GM19035 (cell line): Measurements from ENCODE around the gene NEU1.
"Not testable (repeated sequence)": the region's sequence is repeated elsewhere in the genome, so short reads cannot be mapped to it uniquely, and the experiment has no call there.

Source experiments
- ATAC-seq: cut with Tn5 transposase; IDR thresholded peaks from one replicate; pipeline ENCODE4 v1.9.1; 2021; ENCODE audit not compliant: unreplicated experiment

The NEU1 gene

DNA sequence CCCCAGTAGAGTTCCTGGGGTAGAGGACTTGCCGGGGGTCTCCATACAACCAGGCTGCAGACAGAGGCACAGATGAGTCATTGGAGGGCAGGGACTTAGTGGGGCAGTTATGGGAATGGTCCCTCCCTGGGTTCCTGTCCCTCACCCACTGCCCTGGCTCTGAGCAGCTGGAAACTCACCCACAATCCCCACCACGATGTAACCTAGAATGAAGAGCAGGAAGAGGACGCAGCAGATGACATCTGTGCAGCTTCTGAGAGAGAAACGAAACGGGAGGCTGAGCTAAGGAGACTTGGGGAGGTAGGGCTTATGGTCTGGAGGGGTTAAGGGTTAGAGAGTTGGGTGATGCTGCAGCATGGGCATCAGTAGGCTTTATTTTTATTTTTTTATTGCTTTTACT, 13.3 kb upstream of the NEU1 start:
- ATAC-seq = no peak

DNA sequence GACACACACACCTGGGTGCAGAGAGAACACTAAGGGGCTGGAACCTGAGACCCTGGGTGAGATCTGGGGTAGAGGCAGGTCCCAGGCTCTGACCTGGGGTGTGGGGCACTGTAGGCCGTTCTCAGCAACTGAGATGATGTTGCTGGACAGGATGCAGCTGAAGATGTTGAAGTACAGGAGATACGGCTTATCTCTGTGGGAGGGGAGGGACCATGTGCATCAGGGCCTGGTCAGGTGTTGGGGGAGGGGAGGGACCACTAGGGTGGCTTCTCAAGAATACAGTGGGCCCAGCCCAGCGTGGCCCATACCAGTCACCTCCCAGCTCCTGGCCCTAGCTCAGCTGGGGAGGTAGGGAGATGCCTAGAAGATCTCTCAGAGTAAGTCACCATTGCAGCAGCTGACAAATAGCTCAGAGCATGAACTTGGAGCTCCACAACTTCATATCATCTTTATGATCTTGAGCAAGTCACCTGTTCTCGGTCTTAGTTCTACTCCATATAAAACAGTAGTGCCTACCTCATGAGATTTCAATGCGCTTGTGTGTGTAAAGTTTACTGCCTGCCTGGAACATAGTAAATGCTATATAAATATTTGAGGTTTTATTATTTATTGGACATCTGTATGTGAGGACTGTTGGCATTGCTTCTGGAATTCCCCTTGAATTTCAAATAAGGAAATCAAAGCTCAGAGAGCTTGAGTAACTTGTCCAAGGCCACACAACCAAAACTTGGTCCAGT, 12.4 kb upstream of the NEU1 start:
- no peak for ATAC-seq

DNA sequence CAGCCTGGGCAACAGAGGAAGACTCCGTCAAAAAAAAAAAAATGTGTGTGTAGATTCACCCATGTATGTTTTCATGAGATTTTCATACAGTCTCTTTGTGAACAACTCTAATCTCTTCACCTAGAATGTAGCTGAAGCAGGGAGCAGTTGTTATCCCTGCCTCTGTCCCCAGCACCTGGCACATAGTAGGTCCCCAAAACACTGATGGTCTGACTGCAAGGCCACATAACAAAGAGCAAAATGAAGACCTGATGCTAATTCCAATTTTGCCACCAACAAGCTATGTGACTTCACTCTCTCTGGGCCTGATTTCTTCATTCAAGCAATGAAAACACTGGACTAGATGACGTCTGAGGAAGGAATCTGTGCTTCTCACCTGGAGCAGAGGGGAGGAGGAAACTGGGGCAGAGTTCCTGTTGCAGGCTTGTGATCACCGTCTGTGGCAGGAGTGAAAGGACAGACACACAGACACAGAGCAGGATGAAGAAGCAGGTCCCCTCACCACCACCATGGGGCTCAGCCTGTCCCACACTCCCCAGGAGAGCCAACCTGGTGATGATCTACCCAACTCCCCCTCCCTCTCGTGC, 11.6 kb upstream of the NEU1 start:
- no peak for ATAC-seq

DNA sequence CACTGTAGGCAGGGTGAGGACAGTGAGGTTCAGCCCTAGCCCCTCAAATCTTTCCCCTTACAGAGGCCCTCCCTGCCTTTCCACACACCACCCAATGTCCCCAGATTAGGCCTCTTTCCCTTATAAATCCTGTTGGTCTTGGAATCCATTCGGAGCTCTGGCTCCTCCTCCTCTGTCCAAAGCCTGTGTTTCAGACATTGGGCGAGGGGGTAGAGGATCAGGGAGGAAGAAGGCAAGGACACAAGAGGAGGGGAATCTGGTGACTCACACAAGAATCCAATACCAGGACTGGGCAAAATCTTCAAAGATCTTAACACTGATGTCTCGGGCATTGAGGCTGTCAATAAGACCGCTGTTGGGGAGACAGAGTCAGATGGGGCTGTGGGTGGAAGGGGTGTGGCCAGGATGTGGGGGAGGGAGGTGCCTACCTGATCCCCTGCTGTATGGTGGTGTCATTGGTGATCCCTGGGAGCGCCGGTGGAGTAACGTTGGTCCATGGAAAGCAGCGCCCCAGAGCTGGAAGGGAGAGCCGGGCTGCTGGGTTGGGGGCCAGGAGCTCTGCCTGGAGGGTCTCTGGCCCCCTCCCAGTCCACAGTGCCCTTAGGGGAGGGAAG, 8.5 kb upstream of the NEU1 start:
- ATAC-seq = no peak

DNA sequence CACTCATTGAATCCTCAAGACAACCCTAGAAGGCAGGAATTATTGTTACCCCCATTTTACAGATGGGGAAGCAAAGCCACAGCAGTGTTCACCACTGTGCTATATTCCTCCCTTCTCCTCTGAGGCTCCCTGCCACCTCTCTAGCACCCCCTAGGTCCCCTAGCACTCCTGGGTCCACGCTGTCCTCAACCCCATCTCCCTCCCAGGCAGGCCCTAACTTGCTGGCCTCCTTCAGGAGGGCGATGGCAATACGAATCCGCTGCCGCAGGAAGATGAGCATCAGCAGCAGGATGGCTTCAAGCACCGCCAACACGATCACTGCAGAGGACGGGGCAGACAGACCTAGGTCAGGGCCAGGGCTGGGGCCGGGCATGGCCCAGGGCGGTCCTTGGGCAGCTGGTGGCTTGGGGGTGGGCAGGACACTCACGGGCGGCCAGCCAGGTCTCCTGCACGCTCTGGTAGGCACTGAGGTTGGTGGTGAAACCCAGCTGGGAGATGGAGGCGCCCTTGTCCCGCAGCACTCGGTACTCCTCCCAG, 7.8 kb upstream of the NEU1 start:
- ATAC-seq = no peak

DNA sequence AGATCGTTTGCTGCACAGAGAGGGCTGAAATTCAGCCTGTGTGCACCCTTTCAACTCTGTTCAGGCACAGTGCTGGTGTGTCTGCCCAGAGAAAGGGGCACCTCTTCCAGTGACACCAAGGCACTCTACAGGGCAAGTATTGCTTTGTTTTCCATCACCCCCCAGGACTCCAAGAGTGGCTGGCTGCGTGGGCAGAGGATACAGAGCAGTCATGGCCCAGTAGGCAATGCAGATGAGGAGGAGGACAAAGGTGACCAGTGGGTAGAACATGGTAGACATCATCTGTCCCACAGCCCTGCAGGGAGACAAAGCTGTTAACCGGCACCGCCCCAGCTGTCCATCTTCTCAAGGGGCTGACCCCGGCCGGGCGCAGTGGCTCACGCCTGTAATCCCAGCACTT, 6.7 kb upstream of the NEU1 start:
- ATAC-seq = no peak

DNA sequence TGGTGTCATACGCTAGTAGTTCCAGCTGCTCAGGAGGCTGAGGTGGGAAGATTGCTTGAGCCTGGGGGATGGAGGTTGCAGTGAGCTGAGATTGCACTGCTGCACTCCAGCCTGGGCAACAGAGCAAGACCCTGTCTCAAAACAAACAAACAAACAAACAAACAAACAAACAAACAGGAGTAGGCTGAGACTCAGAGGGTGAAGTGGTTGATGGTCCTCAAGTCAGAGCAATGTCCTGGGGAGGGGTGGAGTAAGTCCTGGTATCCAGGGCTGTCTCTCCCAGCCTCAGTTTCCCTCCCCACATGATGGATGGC, 6.0 kb upstream of the NEU1 start:
- not testable (repeated sequence) for ATAC-seq

DNA sequence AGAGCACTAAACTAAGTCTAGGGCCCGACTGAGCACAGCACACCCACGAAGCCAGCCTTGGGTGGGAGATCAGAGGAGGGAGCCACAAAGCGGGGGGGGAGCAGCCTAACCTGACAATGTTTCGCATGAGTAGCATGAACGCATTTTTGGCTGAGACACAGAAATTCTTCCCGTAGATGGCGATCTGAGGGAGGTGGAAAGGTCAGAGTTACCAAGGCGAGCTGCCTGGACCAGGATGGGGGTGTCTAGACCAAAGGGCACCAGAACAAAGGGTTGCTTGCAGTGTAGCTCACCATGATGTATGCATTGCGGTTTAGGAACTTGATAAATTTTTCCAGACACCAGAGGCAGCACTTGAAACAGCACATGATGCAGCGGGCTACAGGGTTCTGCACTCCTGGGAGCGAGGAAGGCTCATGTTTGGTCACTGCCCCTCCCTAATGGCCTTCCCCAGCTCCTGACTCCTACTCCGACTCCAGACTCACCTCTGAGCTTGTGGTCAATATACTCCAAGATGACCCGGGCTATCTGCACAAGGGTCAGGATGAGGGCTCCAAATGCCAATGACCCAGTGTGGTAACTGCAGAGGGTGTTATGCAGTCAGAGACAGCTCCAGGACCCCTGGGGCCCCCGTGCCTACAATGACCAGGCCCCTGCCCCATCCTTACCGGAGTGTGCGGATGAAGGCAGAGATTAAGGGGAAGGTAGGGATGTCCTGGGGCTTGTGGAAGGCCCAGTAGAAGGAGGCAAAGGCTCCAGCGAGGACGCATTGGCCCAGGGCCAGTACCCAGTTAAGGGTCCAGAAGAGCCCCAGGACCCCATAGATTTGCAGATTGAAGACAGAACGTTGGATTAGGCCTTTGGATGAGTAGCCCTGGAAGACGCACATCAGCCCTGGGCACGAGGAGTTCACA, 2.8 kb upstream of the NEU1 start:
- ATAC-seq = no peak

DNA sequence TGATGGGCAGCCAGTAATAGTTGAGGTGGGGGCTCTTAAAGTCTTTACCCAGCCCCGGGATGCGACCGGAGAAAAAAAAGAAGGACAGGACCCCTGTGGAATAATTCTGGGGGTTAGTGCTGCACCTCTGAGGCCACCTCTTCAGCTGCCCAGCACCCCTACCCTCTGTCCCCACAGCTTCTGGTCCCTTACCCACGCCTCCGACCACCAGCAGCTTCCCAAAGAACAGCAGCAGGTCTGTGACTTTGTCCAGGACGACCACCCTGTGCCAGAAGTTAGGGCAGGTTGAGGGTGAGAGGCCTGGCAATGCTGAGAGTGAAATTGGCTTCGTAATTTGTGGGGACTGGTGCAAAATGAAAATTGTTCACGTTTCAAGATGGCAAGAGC, 2.2 kb upstream of the NEU1 start:
- no peak for ATAC-seq

DNA sequence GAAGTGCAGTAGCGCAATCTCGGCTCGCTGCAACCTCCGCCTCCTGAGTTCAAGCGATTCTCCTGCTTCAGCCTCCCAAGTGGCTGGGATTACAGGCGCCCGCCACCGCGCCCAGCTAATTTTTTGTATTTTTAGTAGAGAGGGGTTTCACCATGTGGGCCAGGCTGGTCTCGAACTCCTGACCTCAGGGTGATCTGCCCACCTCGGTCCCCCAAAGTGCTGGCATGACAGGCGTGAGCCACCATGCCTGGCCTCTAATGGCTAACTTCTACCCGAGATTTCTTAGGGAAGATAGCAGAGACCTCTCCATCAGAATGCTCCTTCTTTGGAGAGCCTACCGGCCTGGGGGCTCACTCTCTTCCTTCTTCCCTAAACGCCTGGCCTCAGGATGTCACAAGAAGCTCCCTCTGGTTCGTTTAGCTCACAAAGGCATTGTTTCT, 1.5 kb upstream of the NEU1 start:
- not testable (repeated sequence) for ATAC-seq

DNA sequence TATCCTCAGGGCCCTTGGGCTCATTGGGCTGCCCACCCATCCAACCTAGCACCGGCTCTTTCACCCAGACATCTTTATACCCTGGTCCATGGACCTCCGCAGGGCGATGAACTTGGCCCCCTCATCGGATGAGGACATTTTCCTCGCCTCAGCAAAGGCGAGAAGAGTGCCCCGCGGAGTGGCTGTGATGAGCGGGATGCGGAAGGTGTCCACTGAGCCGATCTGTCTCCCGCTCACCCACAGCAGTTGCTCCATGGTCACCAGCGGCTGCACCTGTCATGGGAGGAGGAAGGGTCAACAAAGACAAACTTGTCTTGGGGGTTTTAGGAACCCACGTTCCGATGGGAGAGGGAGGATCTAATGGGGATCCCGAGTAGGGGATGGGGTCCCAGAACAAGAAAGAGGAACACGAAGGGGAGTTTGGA, 690 bp downstream of the NEU1 start:
- no peak for ATAC-seq

DNA sequence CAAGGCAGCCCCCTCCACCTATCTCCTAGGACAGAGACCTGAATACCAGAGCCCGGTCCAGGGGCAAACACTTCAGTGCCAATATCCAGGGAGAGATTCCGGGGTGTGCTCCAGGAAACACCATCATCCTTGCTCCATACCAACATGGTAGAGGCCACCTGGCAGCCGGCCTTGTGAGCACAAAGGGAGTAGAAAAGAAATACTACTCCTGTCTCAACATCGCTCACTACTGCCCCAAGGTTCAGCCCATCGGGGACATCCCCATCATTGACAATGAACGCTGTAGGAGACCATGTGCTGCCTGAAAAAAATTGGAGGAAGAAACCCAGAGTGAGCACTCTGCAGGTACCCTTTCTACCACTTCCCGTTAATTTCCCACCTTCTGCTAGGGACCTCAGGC, 1.5 kb downstream of the NEU1 start:
- no peak for ATAC-seq

DNA sequence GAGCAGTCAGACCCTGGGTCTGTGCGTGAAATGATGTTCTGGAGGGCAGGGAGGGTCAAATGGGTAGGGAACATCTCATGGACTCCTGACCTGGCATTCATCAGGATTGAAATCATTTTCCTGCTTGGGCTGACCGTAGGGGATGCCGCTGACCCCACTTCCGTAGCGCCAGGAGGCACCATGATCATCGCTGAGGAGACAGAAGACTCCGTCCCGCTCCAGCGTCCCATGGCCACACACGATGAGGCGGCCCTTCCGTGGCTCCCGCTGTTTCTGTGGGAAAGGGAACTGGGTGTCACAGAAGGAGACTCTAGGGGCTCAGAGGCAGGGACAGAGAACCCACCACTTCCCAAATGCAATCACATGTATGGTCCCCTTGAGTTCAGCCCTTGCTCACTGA, 2.3 kb downstream of the NEU1 start:
- no peak for ATAC-seq

DNA sequence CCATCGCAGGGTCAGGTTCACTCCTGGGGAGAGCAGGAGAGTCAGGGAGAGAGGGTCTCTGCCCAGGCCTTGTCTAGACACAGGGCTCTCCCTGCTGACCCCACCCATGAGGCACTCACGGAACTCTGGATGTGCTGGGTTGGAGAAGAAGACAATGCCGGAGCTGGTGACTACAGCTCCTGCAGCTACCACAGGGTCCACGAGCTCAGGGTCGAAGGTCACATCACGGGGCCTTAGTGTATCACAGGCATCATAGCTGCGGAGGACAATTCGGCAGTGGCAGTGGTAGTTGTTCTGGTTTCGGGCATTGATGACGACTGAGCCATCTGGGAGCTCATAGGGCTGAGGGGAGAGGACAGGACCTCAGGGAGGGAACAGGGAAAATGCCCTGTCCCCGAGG, 2.7 kb downstream of the NEU1 start:
- ATAC-seq = no peak

DNA sequence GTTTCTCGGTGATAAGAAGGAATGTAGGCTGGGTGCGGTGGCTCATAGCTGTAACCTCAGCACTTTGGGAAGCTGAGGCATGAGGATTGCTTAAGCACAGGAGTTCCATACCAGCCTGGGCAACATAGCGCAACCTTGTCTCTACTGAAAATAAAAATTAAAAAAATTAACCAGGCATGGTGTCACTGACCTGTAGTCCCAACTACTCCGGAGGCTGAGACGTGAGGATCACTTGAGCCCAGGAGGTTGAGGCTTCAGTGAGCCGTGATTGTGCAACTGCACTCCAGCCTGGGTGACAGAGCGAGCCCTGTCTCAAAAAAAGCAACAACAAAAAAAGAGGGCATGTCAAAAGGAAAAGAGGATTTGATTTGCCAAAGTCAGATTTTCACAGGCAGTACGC, 3.9 kb downstream of the NEU1 start:
- no peak for ATAC-seq

DNA sequence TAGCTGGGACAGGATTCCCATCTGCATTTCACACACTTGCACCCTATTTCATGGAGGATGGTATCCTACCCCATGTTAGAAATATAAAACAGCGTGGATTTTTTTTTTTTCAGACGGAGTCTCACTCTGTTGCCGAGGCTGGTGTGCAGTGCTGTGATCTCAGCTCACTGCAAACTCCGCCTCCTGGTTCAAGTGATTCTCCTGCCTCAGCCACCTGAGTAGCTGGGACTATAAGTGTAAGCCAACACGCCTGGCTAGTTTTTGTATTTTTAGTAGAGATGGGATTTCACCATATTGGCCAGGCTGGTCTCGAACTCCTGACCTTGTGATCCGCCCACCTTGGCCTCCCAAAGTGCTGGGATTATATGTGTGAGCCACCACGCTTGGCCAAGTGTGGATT, 4.8 kb downstream of the NEU1 start:
- ATAC-seq = not testable (repeated sequence)

DNA sequence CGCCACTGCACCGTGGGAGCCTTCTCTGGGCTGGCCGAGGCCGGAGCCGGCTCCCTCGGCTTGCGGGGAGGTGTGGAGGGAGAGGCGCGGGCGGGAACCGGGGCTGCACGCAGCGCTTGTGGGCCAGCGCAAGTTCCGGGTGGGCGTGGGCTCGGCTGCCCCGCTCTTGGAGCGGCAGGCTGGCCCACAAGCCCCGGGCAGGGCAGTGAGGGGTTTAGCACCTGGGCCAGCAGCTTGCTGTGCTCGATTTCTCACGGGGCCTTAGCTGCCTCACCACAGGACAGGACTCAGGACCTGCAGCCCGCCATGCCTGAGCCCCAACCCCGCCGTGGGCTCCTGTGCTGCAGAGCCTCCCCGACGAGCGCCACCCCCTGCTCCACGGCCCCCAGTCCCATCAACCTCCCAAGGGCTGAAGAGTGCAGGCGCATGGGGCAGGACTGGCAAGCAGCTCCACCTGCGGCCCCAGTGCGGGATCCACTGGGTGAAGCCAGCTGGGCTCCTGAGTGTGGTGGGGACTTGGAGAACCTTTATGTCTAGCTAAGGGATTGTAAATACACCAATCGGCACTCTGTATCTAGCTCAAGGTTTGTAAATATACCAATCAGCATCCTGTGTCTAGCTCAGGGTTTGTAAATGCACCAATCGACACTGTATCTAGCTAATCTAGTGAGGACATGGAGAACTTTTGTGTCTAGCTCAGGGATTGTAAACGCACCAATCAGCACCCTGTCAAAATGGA, 10.5 kb downstream of the NEU1 start:
- not testable (repeated sequence) for ATAC-seq

DNA sequence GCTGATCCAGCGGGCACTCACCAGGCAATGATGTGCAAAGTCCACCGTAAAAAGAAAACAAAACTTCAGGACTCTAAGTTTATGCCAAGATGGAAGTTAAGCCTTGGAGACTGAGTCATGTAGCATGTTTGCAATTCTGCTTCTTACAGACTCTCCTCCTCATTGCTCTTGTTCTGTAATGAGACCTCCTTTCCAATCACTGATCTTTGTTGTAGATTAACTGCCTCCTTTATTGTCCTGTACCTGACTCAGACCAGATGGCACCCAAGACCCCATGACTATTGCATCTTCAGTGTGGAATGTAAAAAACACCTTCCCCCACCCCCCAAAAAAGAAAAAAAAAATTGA, 11.2 kb downstream of the NEU1 start:
- ATAC-seq = no peak

DNA sequence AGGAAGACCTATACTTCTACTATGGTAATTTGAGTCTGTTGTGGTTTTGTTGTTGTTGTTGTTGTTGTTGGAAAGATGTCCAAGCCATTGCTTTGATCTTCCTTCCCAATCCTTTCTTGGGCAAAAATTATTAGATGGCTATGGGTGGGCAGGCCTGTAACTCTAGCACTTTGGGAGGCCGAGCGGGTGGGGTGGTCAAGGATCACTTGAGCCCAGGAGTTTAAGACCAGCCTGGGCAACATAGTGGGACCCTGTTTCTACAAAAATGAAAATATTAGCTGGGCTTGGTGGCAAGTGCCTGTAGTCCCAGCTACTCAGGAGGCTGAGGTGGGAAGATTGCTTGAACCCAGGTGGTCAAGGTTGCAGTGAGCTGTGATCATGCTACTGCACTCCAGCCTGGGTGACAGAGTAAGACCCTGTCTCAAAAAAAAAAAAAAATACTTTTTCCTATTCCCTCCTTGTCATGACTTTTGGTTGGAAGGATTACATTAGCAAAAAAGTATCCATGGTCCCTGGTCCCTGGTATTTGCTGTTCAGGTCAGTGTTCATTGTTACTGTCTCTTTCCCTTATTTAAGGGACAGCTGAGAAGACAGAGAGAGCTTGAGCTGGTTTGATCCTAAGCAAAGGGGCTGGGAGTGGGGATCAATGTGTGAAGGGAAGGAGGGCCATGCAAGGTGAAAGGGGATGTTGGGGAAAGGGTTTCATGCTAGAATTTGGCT, 11.7 kb downstream of the NEU1 start:
- ATAC-seq = no peak

DNA sequence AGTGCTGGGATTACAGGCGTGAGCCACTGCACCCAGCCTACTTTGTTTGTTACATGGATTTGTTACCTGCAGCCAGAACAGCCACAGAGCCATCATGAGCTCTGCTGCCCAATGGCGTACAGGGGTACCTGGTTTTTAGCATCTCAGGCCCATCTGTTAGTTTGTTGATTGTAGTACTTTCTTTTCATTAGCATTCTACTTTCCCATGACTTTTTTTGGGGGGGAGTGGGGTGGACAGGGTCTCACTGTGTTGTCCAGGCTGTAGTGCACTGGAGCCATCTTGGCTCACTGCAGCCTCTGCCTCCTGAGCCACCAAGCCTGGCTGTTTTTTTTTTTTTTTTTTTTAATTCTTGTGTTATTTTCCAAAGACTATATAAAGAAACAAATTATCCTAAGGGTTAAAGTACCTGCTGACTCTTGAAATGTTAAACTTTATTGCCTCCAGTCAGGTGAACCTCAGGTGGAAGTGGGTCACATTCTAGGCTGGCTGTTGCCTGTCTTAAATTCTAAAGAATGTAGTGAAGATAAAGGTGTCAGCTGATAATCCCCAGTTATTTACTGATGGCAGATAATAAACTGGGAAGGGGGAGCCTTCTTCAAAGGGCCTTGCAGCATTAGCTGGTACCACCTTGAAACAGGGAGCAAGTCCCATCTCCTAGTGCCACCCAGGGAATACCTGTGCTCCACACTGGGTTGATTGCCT, 15.2 kb downstream of the NEU1 start:
- ATAC-seq = no peak
